HCEC 1CT (cell line): ENCODE measurements around the gene ADAMTS7.
"Not testable (repeated sequence)": the region's sequence is repeated elsewhere in the genome, so short reads cannot be mapped to it uniquely, and the experiment has no call there.

Experiments
- DNase-seq: peaks from one replicate; pipeline ENCODE4 v3.0.0-alpha.2; 2017

ADAMTS7 gene

DNA sequence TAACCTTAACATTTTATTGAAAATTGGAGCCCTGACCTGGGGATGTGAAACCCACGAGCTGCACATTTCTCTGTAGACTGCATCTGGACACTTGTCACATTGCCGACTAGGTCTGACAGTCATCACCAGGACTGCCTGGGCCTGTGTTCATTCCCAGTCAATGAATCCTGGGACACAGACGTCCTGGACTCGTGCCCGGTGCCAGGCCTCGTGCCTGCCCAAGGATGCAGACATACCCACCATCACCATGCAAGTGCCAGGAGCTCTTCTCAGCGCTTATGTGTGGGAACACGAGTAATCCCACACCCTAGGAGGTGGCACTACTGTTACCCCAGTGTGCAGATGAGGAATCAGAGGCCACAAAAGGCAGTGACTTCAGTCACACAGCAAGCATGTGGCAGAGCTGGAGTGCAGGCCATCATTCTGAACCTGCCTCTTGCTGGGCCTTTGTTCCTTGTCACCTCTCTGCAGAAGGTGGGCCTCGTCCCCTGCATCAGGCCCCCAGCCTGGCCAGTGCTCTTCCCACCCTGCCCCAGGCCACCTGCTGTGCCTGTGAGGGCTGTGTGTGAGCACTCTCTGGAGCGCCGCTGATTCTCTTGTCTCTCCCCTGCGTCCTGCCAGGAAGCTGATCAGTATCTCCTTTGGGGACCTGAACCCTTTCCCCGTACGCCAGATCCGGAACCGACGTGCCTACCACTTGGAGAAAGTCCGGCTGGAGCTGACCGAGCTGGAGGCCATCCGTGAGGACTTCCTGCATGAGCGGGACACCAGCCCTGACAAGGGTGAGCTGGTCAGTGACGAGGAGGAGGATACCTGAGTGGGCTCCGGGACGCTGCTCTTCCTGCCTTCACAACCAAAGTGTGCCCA lies 58.5 kb downstream of the ADAMTS7 start:
- DNase-seq, result no peak

DNA sequence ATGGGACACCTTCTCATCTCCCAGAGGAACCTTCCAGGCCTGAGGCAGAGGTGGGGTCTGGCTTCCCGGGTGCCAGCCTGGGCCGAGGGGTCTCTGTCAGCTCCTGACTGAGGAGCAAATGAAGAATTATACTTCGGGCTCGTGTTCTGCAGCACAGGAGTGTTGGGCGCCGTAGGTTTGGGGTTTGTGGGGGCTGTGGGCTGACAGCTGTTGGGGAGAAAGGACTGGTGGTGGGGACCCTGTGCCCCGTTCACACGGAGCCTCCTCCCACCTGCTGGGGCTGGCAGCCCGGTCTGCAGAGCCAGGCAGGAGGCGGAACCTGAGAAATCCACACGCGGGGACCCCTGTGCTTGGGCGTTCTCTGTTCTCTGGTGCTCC lies 59.7 kb downstream of the ADAMTS7 start:
- DNase-seq, result no peak

DNA sequence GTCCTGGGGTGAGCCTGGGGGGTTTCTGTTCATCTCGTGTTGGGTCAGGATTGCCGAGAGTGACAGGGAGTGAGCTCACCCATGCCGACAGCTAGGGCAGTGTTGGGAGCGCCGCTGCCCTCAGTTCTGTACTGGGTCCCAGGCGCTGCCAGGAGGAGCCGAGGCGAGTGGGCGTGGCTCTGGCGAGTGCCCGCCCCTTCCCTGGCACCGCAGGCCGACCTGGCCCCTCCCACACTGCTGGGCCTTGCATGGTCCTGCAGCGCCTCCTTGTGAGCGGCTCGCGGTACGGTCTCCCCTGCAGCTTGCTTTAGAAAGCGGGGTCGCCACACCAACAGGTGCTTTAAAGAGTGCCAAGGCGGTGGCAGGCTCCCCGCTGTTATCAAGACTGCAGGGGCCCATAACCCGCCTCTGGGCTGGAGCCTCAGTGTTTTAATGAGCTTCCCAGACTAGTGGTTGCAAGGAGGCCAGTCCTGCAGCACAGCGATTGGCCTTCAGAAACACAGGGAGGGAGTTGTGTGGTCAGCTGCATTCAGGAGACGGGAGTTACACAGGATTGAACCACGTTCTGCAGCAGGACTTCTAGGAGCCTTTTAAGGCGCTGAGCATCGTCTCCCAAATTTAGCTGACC lies 60.2 kb downstream of the ADAMTS7 start:
- DNase-seq, result peak; percentile 77

DNA sequence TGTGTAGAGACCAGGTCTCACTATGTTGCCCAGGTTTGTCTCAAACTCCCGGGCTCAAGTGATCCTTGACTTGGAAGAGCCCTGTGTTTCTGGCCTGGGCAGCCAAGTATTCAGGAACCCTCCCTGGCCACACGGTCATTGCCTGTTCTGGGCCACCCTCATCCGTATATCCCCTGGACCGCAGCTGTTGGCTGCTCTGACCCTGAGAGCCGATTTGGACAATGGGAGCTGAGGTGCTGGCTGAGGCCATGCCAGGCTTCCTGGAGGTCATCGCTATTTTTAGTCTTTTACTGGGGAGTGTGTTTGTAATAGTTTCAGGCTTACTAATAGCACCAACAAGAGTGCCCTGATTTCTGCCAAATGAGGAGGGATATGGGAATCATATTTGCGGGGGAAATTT lies 60.7 kb downstream of the ADAMTS7 start:
- no peak for DNase-seq

DNA sequence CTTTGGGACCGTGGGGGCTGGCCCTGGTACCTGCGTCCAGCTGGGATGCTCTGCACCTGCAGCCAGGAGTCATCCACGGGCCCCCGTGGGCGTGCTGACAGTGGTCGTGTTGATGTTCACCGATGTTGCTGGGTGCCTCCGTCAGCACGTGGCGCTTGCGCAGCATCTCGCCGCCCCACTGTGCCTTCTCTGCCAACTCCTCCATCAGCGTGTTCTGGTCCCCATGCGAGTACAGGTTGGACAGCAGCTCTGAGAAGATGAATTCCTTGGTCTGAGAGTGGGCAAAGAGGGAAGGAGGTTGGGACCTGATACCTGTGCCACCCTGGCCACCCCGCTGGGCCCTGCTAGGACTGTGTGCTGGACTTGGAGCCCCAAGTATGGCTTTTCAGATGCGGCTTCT lies 61.4 kb downstream of the ADAMTS7 start:
- DNase-seq, result no peak

DNA sequence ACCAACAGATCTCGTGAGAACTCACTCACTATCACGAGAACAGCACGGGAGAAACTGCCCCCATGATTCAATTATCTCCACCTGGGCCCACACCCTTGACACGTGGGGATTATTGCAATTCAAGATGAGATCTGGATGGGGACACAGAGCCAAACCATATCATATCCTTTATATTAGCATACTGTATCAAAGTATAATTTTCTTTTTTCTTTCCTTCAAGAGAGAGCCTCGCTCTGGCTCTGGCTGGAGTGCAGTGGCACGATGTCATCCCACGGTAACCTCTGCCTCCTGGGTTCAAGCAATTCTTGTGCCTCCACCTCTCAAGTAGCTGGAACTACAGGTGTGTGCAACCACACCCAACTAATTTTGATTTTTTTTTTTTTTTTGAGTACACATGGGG lies 63.4 kb downstream of the ADAMTS7 start:
- not testable (repeated sequence) for DNase-seq

DNA sequence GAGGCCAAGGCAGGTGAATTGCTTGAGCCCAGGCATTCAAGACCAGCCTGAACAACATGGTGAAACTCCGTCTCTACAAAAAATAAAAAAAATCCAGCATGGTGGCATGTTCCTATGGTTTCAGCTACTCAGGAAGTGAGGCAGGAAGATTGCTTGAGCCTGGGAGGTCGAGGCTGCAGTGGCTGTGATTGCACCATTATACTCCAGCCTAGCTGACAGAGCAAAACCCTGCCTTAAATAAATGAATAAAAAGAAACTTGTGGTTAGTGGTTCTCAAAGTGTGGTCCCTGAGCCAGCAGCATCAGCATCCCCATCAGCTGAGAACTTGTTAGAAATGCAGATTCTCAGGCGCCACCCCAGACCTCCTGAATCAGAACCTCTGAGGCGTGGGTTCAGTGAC lies 69.6 kb downstream of the ADAMTS7 start:
- not testable (repeated sequence) for DNase-seq

DNA sequence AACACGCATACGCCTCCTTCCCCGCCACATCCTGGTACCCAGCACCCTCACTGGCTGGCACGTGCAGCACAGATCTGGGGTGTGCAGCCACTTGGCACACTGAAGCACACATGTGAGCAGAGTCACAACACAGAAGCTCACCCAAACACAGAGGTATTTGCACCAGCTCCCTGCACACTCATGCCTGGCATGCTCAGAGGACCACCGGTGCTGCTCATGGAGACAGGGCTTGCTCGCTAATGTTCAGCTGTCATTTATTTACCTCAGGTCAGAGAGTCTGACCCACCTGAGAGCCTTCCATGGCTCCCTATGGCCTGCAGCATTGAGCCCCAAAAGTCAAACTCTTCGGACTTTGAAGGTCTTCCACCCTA lies 70.4 kb downstream of the ADAMTS7 start:
- no peak for DNase-seq

DNA sequence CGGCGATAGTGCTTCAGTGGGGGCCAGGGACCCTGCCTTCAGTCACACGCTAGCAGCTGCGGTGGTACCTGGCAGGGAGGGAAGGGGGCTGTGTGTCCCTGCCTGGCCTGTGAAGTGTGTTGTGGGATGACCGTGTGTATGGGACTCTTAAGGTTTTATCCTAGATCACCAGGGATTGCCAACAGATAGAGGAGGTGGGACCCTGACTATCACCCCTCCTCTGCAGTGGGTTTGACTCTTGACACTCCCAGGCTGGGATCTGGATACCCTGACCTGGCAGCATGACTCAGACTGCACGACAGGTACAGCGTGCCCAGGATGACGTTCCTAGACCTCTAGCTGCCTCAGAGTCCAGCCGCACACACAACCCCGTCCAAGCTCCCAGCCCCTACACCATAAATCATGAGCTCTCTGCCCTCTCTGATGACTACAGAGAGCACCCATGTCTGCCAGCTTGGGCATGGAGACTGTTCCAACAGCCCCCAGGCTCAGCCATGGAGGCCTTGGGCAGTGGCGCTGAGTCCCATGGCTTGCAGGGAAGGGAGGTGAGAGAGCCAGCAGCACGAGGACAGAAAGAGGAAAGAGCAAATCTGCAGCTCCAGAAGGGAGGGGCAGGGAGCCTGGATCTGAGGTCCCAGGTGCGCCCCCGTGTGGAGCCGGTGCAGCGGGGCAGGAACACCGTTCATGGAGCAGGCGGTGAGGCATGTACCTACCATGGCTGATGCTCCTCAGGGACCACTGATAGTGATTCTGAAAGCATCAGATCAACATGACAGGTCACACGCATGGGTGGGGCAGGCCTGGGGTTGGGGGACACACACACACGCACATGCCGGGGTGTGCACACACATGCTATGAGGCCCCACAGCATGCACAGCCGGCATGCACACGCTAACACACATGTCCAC lies 71.0 kb downstream of the ADAMTS7 start:
- DNase-seq, result peak; percentile 53

DNA sequence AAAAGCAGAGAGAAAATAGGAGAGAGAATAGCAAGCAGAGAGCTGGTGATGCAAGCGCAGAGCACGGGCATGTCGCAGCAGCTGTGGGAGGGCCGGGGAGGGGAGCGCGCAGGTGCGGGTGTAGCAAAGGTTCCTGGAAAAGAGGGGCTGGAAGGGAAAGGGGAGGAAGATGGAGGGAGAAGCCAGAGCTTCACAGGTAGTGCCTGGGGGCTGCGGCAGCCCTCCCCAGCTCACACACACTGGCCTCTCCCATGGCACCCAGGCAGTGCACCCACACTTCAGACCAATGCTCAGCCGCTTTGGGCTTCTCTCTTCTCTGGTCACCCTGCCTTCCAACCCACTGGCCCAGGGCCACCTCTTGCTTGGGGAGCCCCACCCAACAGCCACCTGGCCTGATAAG lies 72.1 kb downstream of the ADAMTS7 start:
- no peak for DNase-seq

DNA sequence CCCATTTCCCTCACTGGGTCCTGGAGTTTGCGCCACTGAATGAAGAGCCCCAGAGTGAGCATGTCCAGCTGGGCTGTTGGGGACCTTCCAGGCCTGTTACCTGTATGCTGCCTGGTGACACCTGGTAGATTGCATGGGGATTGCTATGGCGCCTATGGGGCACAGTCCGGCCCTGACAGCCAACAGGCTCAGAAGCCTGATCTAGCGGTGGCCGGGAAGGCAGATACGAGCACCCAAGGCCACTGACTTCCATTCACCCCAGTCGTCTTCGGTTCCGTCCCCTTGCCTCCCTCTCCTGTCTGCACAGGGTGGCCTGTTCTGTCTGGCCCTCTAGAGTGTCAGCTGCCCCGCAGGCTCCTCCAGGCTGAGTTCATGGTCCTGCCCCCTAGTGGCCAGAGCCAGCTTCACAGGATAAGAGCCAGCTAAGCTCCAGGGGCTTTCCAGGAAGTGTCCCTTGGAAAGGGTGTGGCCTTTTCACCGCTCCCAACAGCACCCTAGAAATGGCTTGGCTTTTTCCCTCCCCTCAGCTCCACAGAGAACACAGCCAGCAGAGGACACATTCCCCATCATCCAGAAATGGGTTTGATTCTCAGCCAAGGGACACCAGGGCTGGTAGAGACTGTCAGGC lies 73.2 kb downstream of the ADAMTS7 start:
- peak; percentile 14 for DNase-seq

DNA sequence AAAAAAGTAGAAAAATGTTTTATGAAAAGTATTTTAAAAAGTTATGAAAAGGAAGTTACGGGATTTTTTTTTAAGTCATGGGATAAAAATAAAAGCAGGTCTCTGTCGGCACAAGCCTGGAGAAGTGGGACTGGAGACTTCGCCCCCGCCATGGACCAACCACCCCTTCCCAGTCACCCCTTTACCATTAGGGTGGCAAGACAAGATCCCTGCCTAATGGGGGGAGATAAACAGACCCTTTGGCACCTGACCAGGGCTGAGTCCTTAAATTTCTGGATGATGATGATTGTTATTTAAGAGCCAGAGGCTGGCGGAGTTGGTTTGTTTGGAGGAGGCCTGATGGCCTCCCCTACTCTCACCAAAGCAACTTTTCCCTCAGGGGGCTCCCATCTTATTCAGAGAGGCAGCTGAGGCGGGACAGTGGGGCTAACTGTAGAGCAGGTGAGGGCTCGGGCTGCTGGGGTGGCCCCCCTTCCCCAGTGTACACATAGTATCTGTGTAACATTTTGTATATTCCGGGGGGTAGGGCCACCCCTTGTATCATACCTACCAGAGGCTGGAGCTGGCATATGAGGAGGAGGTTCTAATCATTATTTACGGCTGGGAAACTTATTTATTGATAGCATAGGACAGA lies 74.0 kb downstream of the ADAMTS7 start:
- no peak for DNase-seq

DNA sequence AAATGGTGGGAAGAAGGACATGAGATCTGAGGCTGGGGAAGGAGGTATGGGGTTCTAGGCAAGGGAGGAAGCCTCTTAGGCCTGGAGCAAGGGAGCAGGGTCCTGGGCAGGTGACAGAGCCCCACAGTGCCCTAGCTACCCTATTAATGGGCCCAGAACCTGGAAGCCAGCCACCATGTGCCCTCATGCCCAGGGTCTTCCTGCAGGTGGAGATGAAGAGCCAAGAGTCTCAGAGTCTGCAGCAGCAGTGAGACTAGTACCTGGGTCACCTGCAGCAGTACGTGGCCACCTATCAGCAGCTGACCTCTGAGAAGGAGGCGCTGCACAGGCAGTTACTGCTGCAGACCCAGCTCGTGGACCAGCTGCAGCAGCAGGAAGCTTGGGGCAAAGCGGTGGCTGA lies 75.0 kb downstream of the ADAMTS7 start:
- DNase-seq, result not testable (repeated sequence)

DNA sequence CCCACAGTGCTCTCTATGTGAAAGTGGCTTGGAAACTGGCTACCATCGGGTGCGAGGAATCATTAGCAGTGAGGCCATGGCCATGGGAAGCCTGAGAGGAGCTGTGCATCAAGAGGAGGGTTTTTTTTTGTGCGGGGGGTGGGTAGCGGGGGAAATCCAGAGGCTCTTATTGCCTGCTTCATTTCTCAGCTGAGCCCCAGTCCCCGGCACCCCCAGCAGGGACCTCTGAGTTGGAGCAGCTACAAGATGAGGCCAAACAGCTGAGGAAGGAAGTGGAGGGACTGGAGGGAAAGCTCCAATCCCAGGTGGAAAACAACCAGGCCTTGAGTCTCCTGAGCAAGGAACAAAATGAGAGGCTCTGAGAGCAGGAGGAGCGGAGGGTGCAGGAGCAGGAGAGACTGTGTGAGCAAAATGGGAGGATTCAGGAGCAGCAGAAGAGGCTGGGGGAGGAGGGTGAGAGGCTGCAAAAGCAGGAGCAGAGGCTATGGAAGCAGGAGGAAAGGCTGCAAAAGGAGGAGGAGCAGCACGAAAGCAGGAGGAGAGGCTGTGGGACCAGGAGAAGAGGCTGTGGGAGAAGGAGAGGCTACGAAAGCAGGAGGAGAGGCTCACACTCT lies 76.7 kb downstream of the ADAMTS7 start:
- no peak for DNase-seq

DNA sequence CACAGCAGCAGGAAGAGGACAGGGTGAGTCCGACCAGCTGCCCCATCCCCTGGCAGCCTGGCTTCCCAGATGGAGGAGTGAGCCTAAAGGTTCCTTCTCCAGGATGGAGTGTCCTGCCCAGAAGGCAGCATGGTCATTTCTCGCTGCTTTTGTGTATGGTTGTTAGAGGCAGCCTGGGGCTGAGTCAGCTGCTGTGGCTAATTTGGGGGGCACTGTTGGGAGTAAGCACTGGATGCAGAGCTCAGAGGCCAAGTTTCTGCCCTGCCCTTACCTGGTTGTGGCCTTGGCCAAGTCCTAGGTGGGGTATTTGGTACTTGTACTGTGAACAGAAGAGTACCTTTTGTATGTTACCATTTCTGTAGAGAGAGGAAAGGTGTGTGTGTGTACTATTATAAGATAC lies 78.6 kb downstream of the ADAMTS7 start:
- no peak for DNase-seq

DNA sequence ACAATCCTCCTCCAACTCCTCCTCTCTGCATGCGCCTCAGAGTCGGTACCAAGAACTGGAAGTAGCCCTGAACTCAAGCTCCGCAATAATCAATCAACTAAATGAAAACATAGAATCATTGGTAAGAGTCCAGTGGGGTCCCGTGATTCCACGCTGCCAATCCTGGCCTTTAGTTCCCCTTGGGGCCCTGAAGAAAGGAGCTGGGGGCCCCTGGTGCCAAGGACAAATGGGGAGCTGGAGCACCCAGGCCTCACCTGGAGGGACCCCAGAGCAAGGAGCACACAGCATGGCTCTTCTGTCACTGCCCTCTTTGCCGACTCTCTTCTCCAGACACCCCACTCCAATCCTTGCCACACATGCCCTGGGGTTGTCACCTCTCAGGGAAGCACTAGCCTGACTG lies 80.3 kb downstream of the ADAMTS7 start:
- no peak for DNase-seq

DNA sequence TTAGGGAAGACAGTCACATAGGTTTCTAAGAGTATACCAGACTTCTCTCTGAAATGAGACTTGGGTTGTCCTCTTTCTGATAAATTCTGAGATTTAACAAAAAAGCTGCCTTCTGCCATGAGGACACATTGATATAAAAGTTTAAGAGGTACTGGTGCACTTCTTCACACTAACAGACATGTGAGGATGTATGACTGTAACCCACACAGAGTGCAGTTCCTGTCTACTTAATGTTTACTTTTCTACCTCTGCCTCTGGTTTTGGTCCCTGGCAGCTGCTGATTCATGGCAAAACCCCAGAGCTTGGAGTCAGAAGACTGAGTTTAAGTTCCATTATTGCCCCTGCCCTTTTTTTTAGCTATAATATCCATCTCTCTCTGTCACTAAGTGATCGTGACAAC lies 82.8 kb downstream of the ADAMTS7 start:
- DNase-seq, result not testable (repeated sequence)

DNA sequence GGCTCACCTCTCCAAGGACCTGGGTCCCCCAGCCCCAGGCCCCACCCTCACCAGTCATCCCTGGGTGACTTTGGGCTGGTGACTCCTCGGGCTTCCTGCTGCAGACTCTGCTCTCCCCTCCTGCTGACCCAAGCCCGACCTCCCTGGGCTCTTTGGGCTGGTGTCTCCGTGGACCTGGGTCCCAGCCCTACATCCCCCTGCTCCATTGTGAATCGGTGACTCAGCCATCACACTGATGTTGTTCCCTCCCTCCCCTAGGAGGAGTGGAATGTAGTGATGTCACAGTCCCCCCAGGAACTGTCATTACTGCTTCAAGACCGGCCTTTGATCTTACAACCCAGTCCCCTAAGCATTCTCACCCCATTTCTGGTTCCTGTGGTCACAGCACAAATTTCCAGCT lies 83.7 kb downstream of the ADAMTS7 start:
- no peak for DNase-seq

DNA sequence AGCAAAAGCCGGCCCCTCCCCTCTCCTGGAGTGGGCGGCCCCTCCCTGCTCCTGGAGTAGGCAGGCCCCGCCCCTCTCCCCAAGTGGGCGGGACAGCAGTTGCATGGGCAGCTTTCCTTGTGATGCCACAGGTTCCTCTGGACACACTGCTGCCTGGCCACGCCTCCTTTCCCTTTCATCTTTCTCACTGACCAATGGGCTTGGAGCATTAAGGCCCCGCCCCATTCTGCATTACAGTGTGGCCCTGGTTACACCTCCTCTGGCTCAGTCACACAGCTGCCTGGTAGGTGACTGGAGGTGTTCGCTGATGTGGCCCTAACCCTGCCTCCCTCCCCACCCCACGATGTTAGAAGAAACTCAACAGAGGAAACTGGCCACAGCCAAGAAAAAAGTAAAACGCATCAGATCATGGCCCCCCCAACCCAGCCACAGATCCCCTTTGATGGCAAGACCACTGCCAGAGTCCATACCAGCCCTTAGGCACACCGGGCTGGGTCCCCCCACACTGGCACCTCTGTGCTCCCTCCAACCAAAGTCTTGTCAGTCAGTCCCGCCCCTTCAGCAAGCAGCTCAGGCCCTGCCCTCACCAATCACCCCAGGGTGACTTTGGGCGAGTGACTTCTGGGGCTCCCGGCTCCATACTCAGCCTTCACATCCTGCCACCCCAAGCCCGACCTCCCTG lies 84.3 kb downstream of the ADAMTS7 start:
- DNase-seq, result no peak

DNA sequence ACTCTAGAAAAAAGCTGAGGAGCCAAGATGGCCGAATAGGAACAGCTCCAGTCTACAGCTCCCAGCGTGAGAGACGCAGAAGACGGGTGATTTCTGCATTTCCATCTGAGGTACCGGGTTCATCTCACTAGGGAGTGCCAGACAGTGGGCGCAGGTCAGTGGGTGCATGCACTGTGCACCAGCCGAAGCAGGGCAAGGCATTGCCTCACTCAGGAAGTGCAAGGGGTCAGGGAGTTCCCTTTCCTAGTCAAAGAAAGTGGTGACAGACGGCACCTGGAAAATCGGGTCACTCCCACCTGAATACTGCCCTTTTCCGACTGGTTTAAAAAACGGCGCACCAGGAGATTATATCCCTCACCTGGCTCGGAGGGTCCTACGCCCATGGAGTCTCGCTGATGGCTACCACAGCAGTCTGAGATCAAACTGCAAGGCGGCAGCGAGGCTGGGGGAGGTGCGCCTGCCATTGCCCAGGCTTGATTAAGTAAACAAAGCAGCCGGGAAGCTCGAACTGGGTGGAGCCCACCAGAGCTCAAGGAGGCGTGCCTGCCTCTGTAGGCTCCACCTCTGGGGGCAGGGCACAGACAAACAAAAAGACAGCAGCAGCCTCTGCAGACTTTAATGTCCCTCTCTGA lies 91.3 kb downstream of the ADAMTS7 start:
- not testable (repeated sequence) for DNase-seq

DNA sequence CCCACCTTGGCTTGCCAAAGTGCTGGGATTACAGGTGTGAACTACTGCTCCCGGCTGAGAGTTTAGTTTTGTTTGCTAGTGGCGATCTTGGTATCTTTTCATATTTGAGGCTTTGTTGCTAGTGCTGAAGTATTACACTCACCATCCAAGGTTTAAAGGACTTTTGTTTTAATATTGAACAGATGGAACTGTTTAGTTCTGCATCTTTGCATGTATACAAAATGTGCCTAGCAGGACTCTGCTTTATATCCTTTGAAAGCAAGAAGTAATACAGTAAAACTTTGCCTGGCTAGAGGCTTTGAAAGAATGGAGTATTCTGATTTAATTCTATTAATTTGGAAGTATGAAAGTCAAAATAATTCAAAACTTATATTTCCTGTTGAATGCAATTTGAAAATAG lies 92.4 kb downstream of the ADAMTS7 start:
- no peak for DNase-seq
